HG03066 (cell line): ENCODE data around the gene FERD3L.

Experiments used
- ATAC-seq: cut with Tn5 transposase; IDR thresholded peaks from one replicate; pipeline ENCODE4 v1.9.1; 2021; ENCODE audit warnings: low read depth; ENCODE audit not compliant: unreplicated experiment

FERD3L gene

GRCh38 chr7:19101472-19101871 is 43.7 kb downstream of the FERD3L start:
- ATAC-seq = no peak

DNA sequence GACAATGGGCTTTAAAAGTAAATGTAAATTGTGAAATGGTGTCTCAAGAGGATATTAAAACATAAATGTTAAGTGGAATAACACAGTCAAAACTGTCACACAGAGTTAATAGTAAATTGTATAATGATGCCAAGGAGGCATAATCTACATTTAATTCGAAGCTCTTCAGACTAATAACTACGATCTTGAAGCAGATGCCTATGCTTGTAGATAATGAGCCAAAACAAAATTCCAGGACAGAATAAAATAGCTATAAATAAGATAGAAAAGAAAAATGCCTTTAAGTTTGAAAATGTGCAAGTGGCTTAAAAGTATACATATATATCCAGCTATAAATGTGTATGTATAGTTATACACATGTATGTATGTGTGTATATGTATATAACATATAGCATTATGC is 45.3 kb downstream of the FERD3L start:
- no peak for ATAC-seq

DNA sequence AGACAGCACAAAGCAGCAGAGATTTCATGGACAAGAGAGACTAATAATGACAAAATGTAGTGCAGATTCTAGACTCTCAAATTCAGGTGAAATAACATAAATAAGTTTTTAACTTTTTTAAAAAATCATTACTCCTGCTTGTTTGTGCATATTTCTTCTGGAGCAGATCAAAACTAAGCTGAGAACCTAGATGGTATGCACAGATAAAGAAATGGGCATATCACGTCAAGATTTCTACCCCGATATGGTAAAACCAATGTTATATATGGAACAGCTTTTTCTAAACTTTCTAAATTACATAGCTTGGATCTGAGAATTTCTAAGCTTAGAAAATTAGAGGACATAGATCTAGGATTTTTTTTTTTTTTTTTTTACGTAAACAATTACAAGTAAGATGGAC is 46.0 kb downstream of the FERD3L start:
- no peak for ATAC-seq

DNA sequence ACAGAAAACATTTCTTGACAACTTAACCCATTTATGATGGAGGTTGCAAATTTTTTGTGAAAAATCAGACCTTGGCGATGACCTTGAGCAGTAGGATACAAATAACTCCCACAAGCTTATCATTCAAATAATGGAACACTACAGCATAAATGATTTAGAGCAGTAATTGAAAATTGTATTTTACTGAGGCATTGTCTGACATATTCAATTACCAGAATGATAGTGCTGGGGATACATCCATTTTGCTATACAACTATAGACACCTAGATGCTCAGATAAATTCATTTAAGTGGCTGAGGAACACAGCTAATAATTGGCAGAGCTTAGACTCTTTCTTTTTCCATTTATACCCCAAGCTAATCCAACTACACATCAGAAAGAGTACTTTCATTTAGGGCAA is 46.7 kb downstream of the FERD3L start:
- ATAC-seq = no peak

DNA sequence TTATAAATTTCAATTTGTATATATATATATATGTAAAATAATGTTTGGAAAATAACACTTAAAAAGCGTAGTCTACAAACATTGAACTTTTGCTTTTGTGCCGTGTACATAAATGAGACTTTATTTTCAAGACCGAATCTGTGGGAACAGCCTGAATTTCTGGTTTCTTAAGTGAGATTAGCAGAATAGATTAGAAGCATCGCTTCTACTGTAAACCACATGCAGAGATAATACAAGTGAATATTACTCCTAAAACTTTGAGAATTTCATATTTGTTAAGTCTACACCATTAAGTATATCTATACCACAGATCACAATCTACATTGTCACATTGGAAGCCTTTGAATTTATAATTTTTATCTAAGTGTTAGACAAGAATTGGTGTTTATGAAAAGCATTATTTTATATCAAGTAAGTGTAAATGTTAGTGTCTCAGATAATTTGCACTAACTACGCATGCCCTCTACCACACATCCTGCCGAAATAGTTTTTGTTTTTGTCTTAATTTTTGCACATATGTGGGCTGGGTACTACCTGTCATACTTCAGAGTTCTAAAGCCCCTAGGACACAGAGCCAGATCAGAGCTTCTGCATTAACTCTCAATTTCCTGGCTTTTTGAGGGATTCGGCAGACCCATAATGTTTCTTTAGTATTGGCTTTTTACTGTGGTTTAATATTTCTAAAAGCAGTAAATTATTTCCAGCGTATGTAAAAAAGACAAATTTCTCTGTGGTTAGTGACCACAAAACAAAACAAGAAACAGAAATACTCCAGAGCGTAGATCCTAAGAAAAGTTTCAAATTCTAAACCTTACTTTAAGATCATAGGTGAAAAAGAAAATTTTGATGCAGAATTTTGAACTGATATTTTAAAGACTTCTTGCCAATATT is 47.8 kb downstream of the FERD3L start:
- no peak for ATAC-seq

GRCh38 chr7:19095353-19095860 is 49.8 kb downstream of the FERD3L start:
- no peak for ATAC-seq
